Endothelial cell of umbilical vein (primary cell): ENCODE measurements around the gene ST6GALNAC3. TPM values are rescaled to one million over a fixed set of nuclear protein-coding genes. Genes with fewer than 3 reads are reported as not detected.

Source experiments
- BruUV-seq: library from RNA; stranded (reverse); fragments of 400-500 nt; replicated peaks from 2 replicates; lab custom pipeline; 2021; lab: Mats Ljungman, UMichigan
- CTCF ChIA-PET: fragments of 300-600, 350-600 bp; sonication (Branson Sonifier 250); formaldehyde crosslinking; loops from one replicate; lab custom pipeline; 2021; ENCODE audit warnings: antibody characterized with exemption, inconsistent platforms; lab: Charles Lee
- POLR2A ChIA-PET: fragments of 300-600, 350-600 bp; sonication (Branson Sonifier 250); formaldehyde crosslinking; loops from one replicate; lab custom pipeline; 2021; ENCODE audit warnings: antibody characterized with exemption, inconsistent platforms; lab: Charles Lee
- DNase-seq: peaks from one replicate; pipeline ENCODE4 v3.0.0-alpha.2; 2011; ENCODE audit warnings: low read depth, low spot score
- FAIRE-seq: peaks from 2 replicates; lab custom pipeline; 2011; peaks lifted over from hg19 to GRCh38; lab: Jason Lieb, UNC
- H2AFZ ChIP-seq: 2 replicates; pipeline ENCODE4 v1.6.0; 2012; ENCODE audit warnings: low read depth, low read length, control low read depth, inconsistent platforms
- H3K27ac ChIP-seq: 2 replicates; pipeline ENCODE4 v1.5.1; 2011; ENCODE audit warnings: low read depth, mild to moderate bottlenecking, control low read depth, low read length, moderate library complexity; ENCODE audit not compliant: insufficient read depth
- H3K27me3 ChIP-seq, 2 experiments: 2 replicates each; pipeline versions ENCODE4 v1.6.0 to v1.6.1; 2011; ENCODE audit warnings: low read length in 2 of 2, mixed read lengths in 1 of 2; ENCODE audit not compliant: control insufficient read depth in 2 of 2, insufficient read depth in 2 of 2
- H3K36me3 ChIP-seq, 2 experiments: 2 replicates in 1 of 2; 3 replicates in 1 of 2; pipeline ENCODE4 v1.5.1; 2011; ENCODE audit warnings: low read length in 2 of 2, mild to moderate bottlenecking in 1 of 2, moderate library complexity in 1 of 2; ENCODE audit not compliant: control insufficient read depth in 2 of 2, insufficient read depth in 2 of 2; ENCODE audit errors: extremely low read depth in 1 of 2
- H3K4me1 ChIP-seq: 3 replicates; pipeline ENCODE4 v1.5.1; 2011; ENCODE audit warnings: mild to moderate bottlenecking, low read length; ENCODE audit not compliant: control insufficient read depth, insufficient read depth; ENCODE audit errors: extremely low read depth
- H3K4me2 ChIP-seq: 2 replicates; pipeline ENCODE4 v1.6.1; 2011; ENCODE audit warnings: low read length, control low read depth, mixed read lengths; ENCODE audit not compliant: insufficient read depth
- H3K4me3 ChIP-seq, 3 experiments: fragments of 200-600 bp in 1 of 3; sonication (generic), shearing (Covaris generic) in 1 of 3; replicated peaks in 1 of 3; 2 replicates each; pipeline ENCODE4 v1.5.1; 2011 to 2016; ENCODE audit warnings: control low read depth in 3 of 3, low read length in 3 of 3, mild to moderate bottlenecking in 2 of 3, inconsistent platforms in 1 of 3, low read depth in 1 of 3, moderate library complexity in 1 of 3; ENCODE audit not compliant: insufficient read depth in 1 of 3
- H3K79me2 ChIP-seq: 2 replicates; pipeline ENCODE4 v1.6.0; 2012; ENCODE audit warnings: low read length, inconsistent platforms; ENCODE audit not compliant: control insufficient read depth, insufficient read depth
- H3K9ac ChIP-seq: replicated peaks from 2 replicates; pipeline ENCODE3; 2011; ENCODE audit warnings: low read length, control low read depth; ENCODE audit not compliant: insufficient read depth; ENCODE audit errors: extremely low read depth
- H3K9me1 ChIP-seq: replicated peaks from 3 replicates; pipeline ENCODE4 v1.6.0; 2011; ENCODE audit warnings: mild to moderate bottlenecking, low read length; ENCODE audit not compliant: control insufficient read depth, insufficient read depth; ENCODE audit errors: extremely low read depth
- H3K9me3 ChIP-seq: replicated peaks from 2 replicates; pipeline ENCODE4 v1.5.1; 2012; ENCODE audit warnings: low read length, inconsistent platforms; ENCODE audit not compliant: control insufficient read depth, insufficient read depth
- H4K20me1 ChIP-seq: replicated peaks from 2 replicates; pipeline ENCODE3; 2011; ENCODE audit warnings: mild to moderate bottlenecking, low read length; ENCODE audit not compliant: control insufficient read depth, insufficient read depth; ENCODE audit errors: extremely low read depth
- CTCF ChIP-seq, 2 donors: IDR thresholded peaks; 1 replicate in 1 of 2; 2 replicates in 1 of 2; pipeline ENCODE4 v1.5.1; 2011; ENCODE audit warnings: low read length in 2 of 2, mild to moderate bottlenecking in 2 of 2, moderate library complexity in 2 of 2, control low read depth in 1 of 2, inconsistent platforms in 1 of 2, low read depth in 1 of 2; ENCODE audit not compliant: insufficient read depth in 1 of 2; ENCODE audit errors: extremely low read depth in 1 of 2
- FOS ChIP-seq: IDR thresholded peaks from 2 replicates; pipeline ENCODE4 v1.6.1; 2011; ENCODE audit warnings: mild to moderate bottlenecking, low read length, moderate library complexity, borderline replicate concordance; ENCODE audit not compliant: insufficient read depth
- GATA2 ChIP-seq: IDR thresholded peaks from 2 replicates; pipeline ENCODE4 v1.7.0; 2011; ENCODE audit warnings: low read depth, mild to moderate bottlenecking, moderate library complexity, mixed read lengths, low read length; ENCODE audit not compliant: insufficient read length, insufficient read depth
- POLR2A ChIP-seq: IDR thresholded peaks from 2 replicates; pipeline ENCODE4 v1.6.1; 2012; ENCODE audit warnings: low read depth, mild to moderate bottlenecking, control low read depth, low read length
- POLR2AphosphoS5 ChIP-seq: IDR thresholded peaks from 2 replicates; pipeline ENCODE4 v1.6.1; 2012; ENCODE audit warnings: low read depth, mild to moderate bottlenecking, control low read depth, low read length, moderate library complexity; ENCODE audit not compliant: insufficient read depth
- dilution Hi-C: fragments of 300-500 bp; cut with MboI; formaldehyde crosslinking; loops from one replicate; pipeline ENCODE4 v1.15.0; 2019; ENCODE audit warnings: low sequenced_read_pairs; ENCODE audit not compliant: extremely low pct_ligation_motif_present
- intact Hi-C: fragments of 100-400 bp; cut with micrococcal nuclease; formaldehyde crosslinking; loops from one replicate; pipeline ENCODE4 v1.10.0; 2022
- polyA plus RNA-seq, 4 experiments: library from polyadenylated mRNA; depleted of rRNA in 3 of 4; stranded (reverse) in 3 of 4; unstranded in 1 of 4; fragments of >200 nt; gene quantifications; 2 replicates each; pipeline versions ENCODE4 v1.2.1 to v1.2.3, GENCODE V29; 2011 to 2012; ENCODE audit warnings: missing spikeins in 1 of 4
- total RNA-seq: library from RNA; stranded (reverse); gene quantifications from 2 replicates; pipeline ENCODE4 v1.2.3, GENCODE V29; 2021
- TF ChIP-seq, protein P1 (sequence below): IDR thresholded peaks from 2 replicates; pipeline ENCODE4 v1.6.1; 2011; ENCODE audit not compliant: insufficient read depth, insufficient read length

ST6GALNAC3 gene
- total and polyA plus RNA-seq, 2 donors (not counting 3 experiments of a cell fraction or from before 2014, with no cell fraction given), result 7.6 to 48.3 TPM

DNA sequence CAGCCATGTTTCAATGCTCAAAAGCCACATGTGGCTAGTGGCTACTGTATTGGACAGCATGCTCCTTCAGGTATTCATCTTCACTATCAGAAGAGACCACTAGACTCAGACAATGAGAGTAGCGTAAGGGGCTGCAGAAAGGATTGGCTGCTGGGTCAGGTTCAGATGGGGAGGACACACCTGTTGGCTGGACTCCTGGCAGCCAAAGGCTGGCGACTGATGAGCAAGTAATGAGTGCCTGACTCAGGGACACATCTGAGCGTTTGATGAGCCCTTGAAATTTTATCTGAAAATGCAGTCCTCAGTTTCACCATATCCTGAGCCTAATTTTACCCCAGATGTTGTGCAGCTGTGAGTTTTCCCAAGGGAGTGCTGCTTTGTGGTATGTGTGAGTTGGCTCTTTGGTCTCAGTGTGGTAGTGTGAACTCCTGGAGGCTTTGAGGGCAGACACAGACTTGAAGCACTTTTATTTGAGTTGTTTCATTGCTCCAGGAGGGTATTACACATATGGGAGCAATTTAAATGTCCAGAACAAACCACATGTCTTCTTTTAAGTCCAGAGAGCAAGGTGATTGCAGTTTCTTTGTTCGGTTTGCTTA is 9.6 kb downstream of the ST6GALNAC3 start:
- TF ChIP-seq POLR2A, result no peak
- no peak for TF ChIP-seq POLR2AphosphoS5
- TF ChIP-seq, protein P1, sequence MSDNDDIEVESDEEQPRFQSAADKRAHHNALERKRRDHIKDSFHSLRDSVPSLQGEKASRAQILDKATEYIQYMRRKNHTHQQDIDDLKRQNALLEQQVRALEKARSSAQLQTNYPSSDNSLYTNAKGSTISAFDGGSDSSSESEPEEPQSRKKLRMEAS, result no peak
- no peak for TF ChIP-seq GATA2
- no peak for TF ChIP-seq CTCF (IDR thresholded peaks at IDR 0.05; ENCODE audit: extremely low read depth in 1 of 2, insufficient read depth in 1 of 2, low read depth in 1 of 2, low read length in 2 of 2)
- TF ChIP-seq FOS, result no peak
- Histone ChIP-seq H3K4me2 (no peak overlapping the region), H3K27ac (no peak overlapping the region), H3K9ac (no peak overlapping the region), H2AFZ (no peak overlapping the region), H3K79me2 (peaks cover 62% of the 10 kb centered on the region), H4K20me1 (no peaks in the 10 kb centered on the region), H3K27me3 (no peaks in the 10 kb centered on the region), H3K36me3 (no peaks in the 10 kb centered on the region), H3K9me1 (no peaks in the 10 kb centered on the region), H3K9me3 (no peaks in the 10 kb centered on the region), H3K4me3 (no peak overlapping the region), H3K4me1 (peaks cover 3% of the 10 kb centered on the region)
- intact Hi-C loops, result no loop called here
- dilution Hi-C loops, result no loop called here
- no peak for FAIRE-seq
- POLR2A ChIA-PET, result no interaction called here
- DNase-seq, result no peak
- BruUV-seq, result no TSS peak
- CTCF ChIA-PET, result no interaction called here
